Peyer's patch (tissue), 4 donors: ENCODE measurements around the gene FXYD3. TPM values are rescaled to one million over a fixed set of nuclear protein-coding genes. Genes with fewer than 3 reads are reported as not detected.
"Not testable (repeated sequence)": the region's sequence is repeated elsewhere in the genome, so short reads cannot be mapped to it uniquely, and the experiment has no call there.

Experiments
- DNase-seq, 3 donors: peaks; one replicate each; pipeline ENCODE4 v3.0.0-alpha.2; 2017 to 2019
- H3K27ac ChIP-seq, 4 donors: fragments of 200-600 bp; sonication (generic); one replicate each; pipeline ENCODE4 v1.5.1; 2016 to 2019
- H3K27me3 ChIP-seq, 2 donors: fragments of 200-600 bp; sonication (generic); one replicate each; pipeline ENCODE4 v1.5.1; 2019
- H3K36me3 ChIP-seq, 3 donors: fragments of 200-600 bp; sonication (generic); one replicate each; pipeline ENCODE4 v1.5.1; 2016 to 2019
- H3K4me1 ChIP-seq, 4 donors: fragments of 200-600 bp; sonication (generic); one replicate each; pipeline ENCODE4 v1.5.1; 2016 to 2019
- H3K4me3 ChIP-seq, 4 donors: fragments of 200-600 bp; sonication (generic); 1 replicate in 3 of 4; 2 replicates in 1 of 4; pipeline ENCODE4 v1.5.1; 2016 to 2019; ENCODE audit warnings: mild to moderate bottlenecking in 1 of 4
- H3K9me3 ChIP-seq, 4 donors: fragments of 200-600 bp; sonication (generic); one replicate each; pipeline ENCODE4 v1.5.1; 2016 to 2019; ENCODE audit warnings: mild to moderate bottlenecking in 1 of 4
- POLR2A ChIP-seq, 2 donors: fragments of 450-650 bp; IDR thresholded peaks; one replicate each; pipeline ENCODE4 v1.5.1; 2017; ENCODE audit warnings: antibody characterized with exemption in 2 of 2, mild to moderate bottlenecking in 2 of 2, moderate library complexity in 2 of 2
- total RNA-seq, 4 donors: library from RNA; depleted of rRNA; stranded (reverse); fragments of >200 nt; gene quantifications; one replicate each; pipeline ENCODE4 v1.1.0, GENCODE V29; 2016
- TF ChIP-seq, protein P1 (sequence below), 6 experiments: fragments of 450-650 bp in 4 of 6; fragments of 200-600 bp in 2 of 6; sonication (generic) in 1 of 6; IDR thresholded peaks; one replicate each; pipeline ENCODE4 v1.5.1; 2017 to 2019; ENCODE audit warnings: antibody characterized with exemption in 6 of 6, mild to moderate bottlenecking in 3 of 6, moderate library complexity in 1 of 6

The FXYD3 gene
- total RNA-seq, 4 donors from 2014 or later, result 33.0 to 1,418 (median 1,063) TPM

DNA sequence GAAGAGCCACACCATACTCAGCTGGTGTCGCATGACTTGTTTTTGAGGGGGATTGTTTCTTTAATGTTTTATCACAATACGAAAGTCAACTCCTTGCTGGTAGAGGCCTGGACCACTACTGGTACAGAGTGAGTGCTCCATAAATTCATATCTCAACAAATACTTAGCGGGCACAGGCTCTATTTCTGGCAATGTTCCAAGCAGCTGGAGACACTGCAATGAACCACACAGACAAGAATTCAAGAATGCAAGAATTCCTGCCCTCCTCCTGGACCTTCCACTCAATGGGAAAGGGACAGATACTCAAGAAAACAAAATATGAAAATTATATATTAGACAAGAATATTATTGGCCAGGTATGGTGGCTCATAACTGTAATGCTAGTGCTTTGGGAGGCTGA lies 33.8 kb downstream of the FXYD3 start:
- H3K27ac ChIP-seq, result no peak overlapping the region
- TF ChIP-seq POLR2A (IDR thresholded peaks at IDR 0.05), result no peak
- TF ChIP-seq, protein P1, sequence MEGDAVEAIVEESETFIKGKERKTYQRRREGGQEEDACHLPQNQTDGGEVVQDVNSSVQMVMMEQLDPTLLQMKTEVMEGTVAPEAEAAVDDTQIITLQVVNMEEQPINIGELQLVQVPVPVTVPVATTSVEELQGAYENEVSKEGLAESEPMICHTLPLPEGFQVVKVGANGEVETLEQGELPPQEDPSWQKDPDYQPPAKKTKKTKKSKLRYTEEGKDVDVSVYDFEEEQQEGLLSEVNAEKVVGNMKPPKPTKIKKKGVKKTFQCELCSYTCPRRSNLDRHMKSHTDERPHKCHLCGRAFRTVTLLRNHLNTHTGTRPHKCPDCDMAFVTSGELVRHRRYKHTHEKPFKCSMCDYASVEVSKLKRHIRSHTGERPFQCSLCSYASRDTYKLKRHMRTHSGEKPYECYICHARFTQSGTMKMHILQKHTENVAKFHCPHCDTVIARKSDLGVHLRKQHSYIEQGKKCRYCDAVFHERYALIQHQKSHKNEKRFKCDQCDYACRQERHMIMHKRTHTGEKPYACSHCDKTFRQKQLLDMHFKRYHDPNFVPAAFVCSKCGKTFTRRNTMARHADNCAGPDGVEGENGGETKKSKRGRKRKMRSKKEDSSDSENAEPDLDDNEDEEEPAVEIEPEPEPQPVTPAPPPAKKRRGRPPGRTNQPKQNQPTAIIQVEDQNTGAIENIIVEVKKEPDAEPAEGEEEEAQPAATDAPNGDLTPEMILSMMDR (IDR thresholded peaks at IDR 0.05), result no peak
- H3K9me3 ChIP-seq, result no peaks in the 10 kb centered on the region
- H3K4me3 ChIP-seq, result no peak overlapping the region
- H3K36me3 ChIP-seq, result no peaks in the 10 kb centered on the region
- peaks cover 0 to 12% (median 0%) of the 10 kb centered on the region in 4 donors for H3K4me1 ChIP-seq
- DNase-seq, result no peak
- peaks cover 0 to 10% of the 10 kb centered on the region in 2 donors for H3K27me3 ChIP-seq

DNA sequence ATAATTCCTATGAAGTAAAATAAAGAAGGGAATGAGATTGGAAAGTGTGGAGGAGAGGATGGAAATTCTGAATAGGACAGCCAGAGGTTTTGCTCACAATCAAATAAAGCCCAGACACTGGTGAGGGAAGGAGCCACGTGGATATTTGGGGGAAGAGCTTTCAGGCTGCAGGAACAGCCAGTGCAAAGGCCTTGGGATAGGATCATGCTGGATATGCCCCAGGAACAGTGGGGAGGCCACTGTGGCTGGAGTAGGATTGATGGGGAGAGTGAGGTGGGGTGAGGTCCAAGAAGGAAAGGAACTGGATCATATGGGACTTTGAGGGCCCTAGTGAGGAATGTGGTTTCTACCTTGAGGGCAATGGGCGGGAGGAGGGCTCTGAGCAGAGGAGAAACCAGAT lies 34.8 kb downstream of the FXYD3 start:
- peaks cover 0 to 11% of the 10 kb centered on the region in 2 donors for H3K27me3 ChIP-seq
- H3K9me3 ChIP-seq, result no peaks in the 10 kb centered on the region
- no peak overlapping the region for H3K27ac ChIP-seq
- no peak overlapping the region for H3K4me3 ChIP-seq
- no peaks in the 10 kb centered on the region for H3K36me3 ChIP-seq
- peaks cover 0 to 21% (median 2%) of the 10 kb centered on the region in 4 donors for H3K4me1 ChIP-seq
- TF ChIP-seq, protein P1 (IDR thresholded peaks at IDR 0.05), result no peak
- no peak for TF ChIP-seq POLR2A (IDR thresholded peaks at IDR 0.05)
- DNase-seq, result no peak

DNA sequence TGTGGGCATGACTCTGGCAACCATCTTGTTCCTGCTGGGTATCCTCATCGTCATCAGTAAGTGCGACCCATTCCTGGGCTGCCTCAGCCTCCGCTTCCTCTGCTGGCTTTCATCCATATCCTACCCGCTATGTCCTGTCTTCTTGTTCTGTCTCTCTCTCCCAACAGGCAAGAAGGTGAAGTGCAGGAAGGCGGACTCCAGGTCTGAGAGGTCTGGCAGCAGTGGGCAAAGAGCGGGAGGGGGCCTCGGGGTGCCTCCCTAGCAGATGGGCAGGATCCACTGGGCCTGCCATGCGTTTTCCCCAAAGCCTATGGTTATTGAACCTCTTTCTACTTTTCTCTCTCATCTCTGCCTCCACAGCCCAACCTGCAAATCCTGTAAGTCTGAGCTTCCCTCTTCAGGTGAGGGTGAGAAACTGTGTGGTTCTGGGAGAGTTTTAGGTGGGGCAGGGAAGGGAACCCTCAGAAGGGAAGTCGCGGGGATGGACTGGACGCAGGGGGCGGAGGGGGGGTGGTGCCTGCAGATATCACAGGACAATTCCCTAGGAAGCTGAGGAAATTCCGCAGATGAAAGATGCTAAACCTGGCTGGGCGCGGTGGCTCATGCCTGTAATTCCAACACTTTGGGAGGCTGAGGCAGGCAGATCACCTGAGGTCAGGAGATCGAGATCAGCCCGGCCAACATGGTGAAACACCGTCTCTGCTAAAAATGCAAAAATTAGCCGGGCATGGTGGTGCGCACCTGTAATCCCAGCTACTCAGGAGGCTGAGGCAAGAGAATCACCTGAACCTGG lies 35.8 kb downstream of the FXYD3 start:
- TF ChIP-seq, protein P1 (IDR thresholded peaks at IDR 0.05), result no peak
- no peak for TF ChIP-seq POLR2A (IDR thresholded peaks at IDR 0.05)
- Histone ChIP-seq H3K27me3 (peaks cover 0 to 11% of the 10 kb centered on the region in 2 donors), H3K4me1 (peaks cover 0 to 25% (median 4%) of the 10 kb centered on the region in 4 donors), H3K9me3 (no peaks in the 10 kb centered on the region), H3K4me3 (no peak overlapping the region), H3K36me3 (no peaks in the 10 kb centered on the region), H3K27ac (no peak overlapping the region)
- no peak for DNase-seq

DNA sequence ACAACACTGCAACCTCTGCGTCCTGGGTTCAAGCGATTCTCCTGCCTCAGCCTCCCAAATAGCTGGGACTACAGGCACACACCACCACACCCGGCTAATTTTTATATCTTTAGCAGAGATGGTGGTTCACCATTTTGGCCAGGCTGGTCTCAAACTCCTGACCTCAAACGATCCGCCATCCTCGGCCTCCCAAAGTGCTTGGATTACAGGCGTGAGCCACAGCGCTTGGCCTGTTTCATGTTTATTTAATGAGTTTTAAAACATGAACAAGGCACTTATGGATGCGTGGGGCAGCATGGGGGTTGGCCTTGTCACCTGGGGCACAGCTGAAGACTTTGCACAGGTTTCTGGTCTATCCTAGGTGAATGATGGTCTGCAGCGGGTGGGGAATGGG lies 37.5 kb downstream of the FXYD3 start:
- not testable (repeated sequence) for H3K27ac ChIP-seq, H3K36me3 ChIP-seq, DNase-seq, H3K9me3 ChIP-seq, H3K4me3 ChIP-seq
- Histone ChIP-seq H3K27me3 (peaks cover 0 to 11% of the 10 kb centered on the region in 2 donors), H3K4me1 (peaks cover 0 to 25% (median 4%) of the 10 kb centered on the region in 4 donors)

DNA sequence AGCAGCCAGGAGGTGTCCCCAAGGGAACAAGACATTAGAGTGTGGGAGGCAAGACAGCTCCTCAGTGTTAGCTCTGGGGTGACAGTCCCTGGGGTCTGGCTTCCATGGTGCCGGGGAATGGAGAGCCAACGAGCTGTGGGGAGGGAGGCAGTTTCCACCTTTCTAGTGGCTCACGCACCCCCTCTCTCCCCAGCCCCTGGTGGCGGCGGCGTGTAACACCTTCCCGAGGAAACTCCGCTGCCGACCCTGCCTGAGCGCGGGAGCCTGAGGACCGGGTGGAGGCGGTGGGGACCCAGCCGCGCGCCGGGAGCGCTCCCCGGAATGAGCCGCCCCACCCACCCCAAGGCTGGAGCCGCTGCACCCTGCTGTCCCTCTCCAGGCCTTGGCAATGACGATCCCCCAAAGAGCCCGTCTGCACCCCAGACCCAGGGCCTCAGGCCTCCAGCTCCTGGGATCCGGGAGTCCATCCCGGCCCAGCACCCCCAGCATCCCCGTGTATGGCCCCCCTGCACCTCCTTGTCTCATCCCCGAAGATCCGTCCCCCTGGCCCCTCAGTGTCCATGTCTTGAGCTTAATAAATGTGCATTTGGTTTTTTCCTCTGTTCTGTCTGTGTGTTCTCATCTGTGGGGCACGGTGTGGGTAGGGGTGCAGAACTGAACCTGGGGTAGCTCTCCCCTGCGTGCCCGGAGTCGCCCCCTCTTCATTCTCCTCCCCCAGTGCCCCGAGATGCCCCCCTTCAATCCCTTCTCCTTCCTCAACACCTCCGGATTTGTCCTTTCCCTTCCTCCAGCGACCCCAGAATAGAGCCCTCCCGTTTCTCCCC lies 38.3 kb downstream of the FXYD3 start:
- peak overlapping the region; percentile 77 to 93 (median 89) for H3K27ac ChIP-seq
- peaks cover 0 to 25% (median 4%) of the 10 kb centered on the region in 4 donors for H3K4me1 ChIP-seq
- no peaks in the 10 kb centered on the region for H3K9me3 ChIP-seq
- DNase-seq, result peak in 2 of 3 donors; percentile 73 to 79
- H3K4me3 ChIP-seq, result peak overlapping the region; percentile 66 to 84 (median 70)
- peaks cover 0 to 11% of the 10 kb centered on the region in 2 donors for H3K27me3 ChIP-seq
- no peak for TF ChIP-seq POLR2A (IDR thresholded peaks at IDR 0.05)
- TF ChIP-seq, protein P1 (IDR thresholded peaks at IDR 0.05), result peak; percentile 34 to 80 (median 50)
- H3K36me3 ChIP-seq, result no peaks in the 10 kb centered on the region
